ENCODE results near the gene SHE. TPM values are rescaled to one million over a fixed set of nuclear protein-coding genes. Genes with fewer than 3 reads are reported as not detected.

SHE gene
- total and polyA plus RNA-seq, 2 of the 8 experiments (the other 6 are each of a cell fraction or from before 2014, with no cell fraction given), result 0.44 to 0.45 TPM

- TF ChIP-seq NANOG (IDR thresholded peaks at IDR 0.05; ENCODE audit: insufficient read depth, low read depth, low read length, poor library complexity, severe bottlenecking), result no peak
Observed at GRCh38 chr1:154551474-154551873, 49.3 kb upstream of the SHE start (continued).

All from H1 (cell line).